K562 (cell line): ENCODE measurements around the gene CPHXL2. TPM values are rescaled to one million over a fixed set of nuclear protein-coding genes. Genes with fewer than 3 reads are reported as not detected.

Source experiments
- CBFA2T2 ChIP-seq: fragments of 450-650 bp; conservative IDR thresholded peaks from 2 replicates; pipeline ENCODE4 v1.6.1; 2017; ENCODE audit warnings: mild to moderate bottlenecking
- CEBPB ChIP-seq: fragments of 450-650 bp; IDR thresholded peaks from 2 replicates; pipeline ENCODE4 v1.6.1; 2016; ENCODE audit warnings: missing genetic modification characterization, missing compliant biosample characterization
- CXXC5 ChIP-seq: fragments of 250-450 bp; sonication (Bioruptor Pico); IDR thresholded peaks from 2 replicates; pipeline ENCODE4 v1.8.0; 2022; ENCODE audit warnings: inconsistent platforms, mild to moderate bottlenecking, moderate library complexity
- DIDO1 ChIP-seq: fragments of 450-650 bp; IDR thresholded peaks from 2 replicates; pipeline ENCODE4 v1.6.1; 2016; ENCODE audit warnings: low read depth, missing biosample characterization, missing genetic modification characterization
- FOXA3 ChIP-seq, 2 experiments: fragments of 450-650 bp in 1 of 2; sonication (generic) in 1 of 2; formaldehyde crosslinking; IDR thresholded peaks in 1 of 2; conservative IDR thresholded peaks in 1 of 2; 2 replicates each; pipeline versions ENCODE4 v1.4.0 to v1.8.0; 2020 to 2022; ENCODE audit warnings: mild to moderate bottlenecking in 2 of 2, missing genetic modification reagents in 1 of 2
- HES1 ChIP-seq: fragments of 450-650 bp; IDR thresholded peaks from 2 replicates; pipeline ENCODE4 v1.6.1; 2016; ENCODE audit warnings: low read depth, mild to moderate bottlenecking, moderate library complexity
- JUNB ChIP-seq: fragments of 450-650 bp; formaldehyde crosslinking; conservative IDR thresholded peaks from 2 replicates; pipeline ENCODE4 v1.4.0; 2020; ENCODE audit warnings: mild to moderate bottlenecking
- RAD21 ChIP-seq, 2 experiments: fragments of 250-450 bp in 1 of 2; fragments of 450-650 bp in 1 of 2; sonication (Bioruptor Pico) in 1 of 2; formaldehyde crosslinking in 1 of 2; IDR thresholded peaks in 1 of 2; conservative IDR thresholded peaks in 1 of 2; 2 replicates each; pipeline versions ENCODE4 v1.4.0 to v1.8.0; 2020 to 2022; ENCODE audit warnings: mild to moderate bottlenecking in 2 of 2, moderate library complexity in 1 of 2
- REST ChIP-seq, 2 experiments: fragments of 450-650 bp; formaldehyde crosslinking in 1 of 2; IDR thresholded peaks; 2 replicates each; pipeline versions ENCODE4 v1.4.0 to v1.6.1; 2014 to 2020; ENCODE audit warnings: mild to moderate bottlenecking in 2 of 2, borderline replicate concordance in 1 of 2, low read depth in 1 of 2
- RHOXF2B ChIP-seq: fragments of 250-450 bp; sonication (Bioruptor Pico); conservative IDR thresholded peaks from 2 replicates; pipeline ENCODE4 v1.5.1; 2021
- RNF2 ChIP-seq: sonication (generic); IDR thresholded peaks from 2 replicates; pipeline ENCODE4 v1.6.1; 2016
- SMARCC2 ChIP-seq: fragments of 450-650 bp; IDR thresholded peaks from 2 replicates; pipeline ENCODE4 v1.6.1; 2017; ENCODE audit warnings: antibody characterized with exemption, moderate library complexity, mild to moderate bottlenecking, low read depth
- SOX6 ChIP-seq: fragments of 450-650 bp; IDR thresholded peaks from 2 replicates; pipeline ENCODE4 v1.6.1; 2014; ENCODE audit warnings: mild to moderate bottlenecking
- TBL1XR1 ChIP-seq, 2 experiments: IDR thresholded peaks; 2 replicates each; pipeline ENCODE4 v1.6.1; 2012; ENCODE audit warnings: improper control_type of control experiment in 2 of 2, low read length in 2 of 2, mild to moderate bottlenecking in 1 of 2
- ZNF75A ChIP-seq: fragments of 450-650 bp; formaldehyde crosslinking; IDR thresholded peaks from 2 replicates; pipeline ENCODE4 v1.4.0; 2020; ENCODE audit warnings: mild to moderate bottlenecking
- polyA plus RNA-seq, 8 experiments: library from polyadenylated mRNA; depleted of rRNA in 4 of 8; stranded (reverse) in 5 of 8; unstranded in 3 of 8; fragments of >200 nt; fragmentation: Nextera tagmentation in 2 of 8; fragmentation: Illumina TruSeq in 1 of 8; extraction: Ambion mirVana in 2 of 8; extraction: Trizol in 1 of 8; gene quantifications; 2 replicates each; pipeline versions ENCODE4 v1.2.1 to v1.2.3, GENCODE V29; 2011 to 2014; ENCODE audit warnings: inconsistent platforms in 1 of 8, missing spikeins in 1 of 8
- total RNA-seq, 7 experiments: library from RNA; depleted of rRNA in 6 of 7; stranded (reverse); fragments of >200 nt in 6 of 7; fragmentation: Illumina TruSeq in 2 of 7; extraction: Trizol in 2 of 7; gene quantifications; 2 replicates each; pipeline versions ENCODE4 v1.2.1 to v1.2.3, GENCODE V29; 2011 to 2021; ENCODE audit warnings: low replicate concordance in 1 of 7

Gene CPHXL2
- total and polyA plus RNA-seq, 9 of the 15 experiments (the other 6 are each of a cell fraction or from before 2014, with no cell fraction given) = not detected

- peak; percentile 70 for TF ChIP-seq JUNB (CRISPR knock-in tag)
- peak; percentile 82 for TF ChIP-seq CBFA2T2
- peak; percentile 96 for TF ChIP-seq SMARCC2
- peak in 1 of 2 experiments; percentile 84; a peak in 2 of 4 replicates for TF ChIP-seq FOXA3 (CRISPR knock-in tag; conservative IDR thresholded peaks at IDR 0.05 in 1 of 2, IDR thresholded peaks at IDR 0.05 in 1 of 2)
- TF ChIP-seq DIDO1 (tag) = no peak
- no peak for TF ChIP-seq RHOXF2B (CRISPR knock-in tag)
- TF ChIP-seq TBL1XR1 (IDR thresholded peaks at IDR 0.05; ENCODE audit: low read length in 2 of 2) = peak in 1 of 2 experiments; percentile 66; a peak in 1 of 4 replicates
- TF ChIP-seq RAD21 (CRISPR knock-in tag; conservative IDR thresholded peaks at IDR 0.05 in 1 of 2, IDR thresholded peaks at IDR 0.05 in 1 of 2) = peak in 1 of 2 experiments; percentile 11; a peak in 1 of 4 replicates
- TF ChIP-seq SOX6 = peak; percentile 70; the same call in 1 of the 2 replicates
- TF ChIP-seq REST (IDR thresholded peaks at IDR 0.05; ENCODE audit: borderline replicate concordance) = peak; percentile 14; the same call in 1 of the 2 replicates
- TF ChIP-seq REST (CRISPR knock-in tag; IDR thresholded peaks at IDR 0.05; ENCODE audit: low read depth) = no peak
- TF ChIP-seq ZNF75A (CRISPR knock-in tag) = no peak
- 0 out of 2 replicates have a peak, but pooled peaks have one; percentile 22 for TF ChIP-seq RNF2
- TF ChIP-seq CXXC5 (CRISPR knock-in tag) = peak; percentile 72
- TF ChIP-seq CEBPB (tag) = peak; percentile 97
- peak; percentile 88 for TF ChIP-seq HES1
Measured at GRCh38 chr16:75624921-75625334, 51.9 kb downstream of the CPHXL2 start (continued).
